HG02852 (cell line): ENCODE measurements around the gene SLC12A7.
"Not testable (repeated sequence)": the region's sequence is repeated elsewhere in the genome, so short reads cannot be mapped to it uniquely, and the experiment has no call there.

Experiments
- ATAC-seq: cut with Tn5 transposase; IDR thresholded peaks from one replicate; pipeline ENCODE4 v1.9.1; 2021; ENCODE audit warnings: mild to moderate bottlenecking, moderate library complexity; ENCODE audit not compliant: unreplicated experiment

Gene SLC12A7

GRCh38 chr5:1083026-1083425, 28.8 kb downstream of the SLC12A7 start:
- ATAC-seq, result not testable (repeated sequence)

- ATAC-seq, result no peak
Observed at GRCh38 chr5:1081519-1081918, 30.3 kb downstream of the SLC12A7 start.

GRCh38 chr5:1080432-1080831, 31.4 kb downstream of the SLC12A7 start:
- no peak for ATAC-seq

- ATAC-seq, result no peak
Observed at GRCh38 chr5:1079961-1080360, 31.9 kb downstream of the SLC12A7 start.

GRCh38 chr5:1079486-1079885, 32.4 kb downstream of the SLC12A7 start:
- ATAC-seq, result no peak

- no peak for ATAC-seq
Observed at GRCh38 chr5:1078851-1079250, 33.0 kb downstream of the SLC12A7 start.

GRCh38 chr5:1078206-1078605, 33.7 kb downstream of the SLC12A7 start:
- no peak for ATAC-seq

GRCh38 chr5:1077491-1078020, 34.3 kb downstream of the SLC12A7 start:
- ATAC-seq, result no peak

- no peak for ATAC-seq
Observed at GRCh38 chr5:1077026-1077425, 34.8 kb downstream of the SLC12A7 start.

- ATAC-seq, result no peak
Observed at GRCh38 chr5:1076406-1076805, 35.5 kb downstream of the SLC12A7 start.

- no peak for ATAC-seq
Observed at GRCh38 chr5:1075931-1076330, 35.9 kb downstream of the SLC12A7 start.

- no peak for ATAC-seq
Observed at GRCh38 chr5:1075555-1075881, 36.3 kb downstream of the SLC12A7 start.

GRCh38 chr5:1074816-1075554, 36.9 kb downstream of the SLC12A7 start:
- no peak for ATAC-seq

GRCh38 chr5:1074226-1074625, 37.6 kb downstream of the SLC12A7 start:
- ATAC-seq, result no peak

GRCh38 chr5:1073239-1074102, 38.4 kb downstream of the SLC12A7 start:
- ATAC-seq, result no peak

GRCh38 chr5:1069720-1070088, 42.2 kb downstream of the SLC12A7 start:
- ATAC-seq, result no peak

- no peak for ATAC-seq
Observed at GRCh38 chr5:1068895-1069719, 42.8 kb downstream of the SLC12A7 start.

GRCh38 chr5:1068204-1068894, 43.5 kb downstream of the SLC12A7 start:
- no peak for ATAC-seq

GRCh38 chr5:1067141-1068121, 44.4 kb downstream of the SLC12A7 start:
- ATAC-seq, result no peak
